Stimulated activated CD4-positive, alpha-beta T cell treated with anti-CD3 and anti-CD28 coated beads, Interleukin-4, amount 100 ng/mL, for 24 hours (primary cell): ENCODE measurements around the gene MLKL.

Experiments
- DNase-seq: peaks from one replicate; pipeline ENCODE4 v3.0.0-alpha.2; 2020

Gene MLKL

GRCh38 chr16:74641969-74642368 is 58.7 kb downstream of the MLKL start:
- no peak for DNase-seq

GRCh38 chr16:74637742-74638453 is 62.8 kb downstream of the MLKL start:
- no peak for DNase-seq

GRCh38 chr16:74635303-74635702 is 65.4 kb downstream of the MLKL start:
- DNase-seq, result no peak

- DNase-seq, result no peak
These were observed 67.0 kb downstream of the MLKL start for GRCh38 chr16:74633686-74634085.

- no peak for DNase-seq
These were observed 73.0 kb downstream of the MLKL start for GRCh38 chr16:74627506-74628220.

- no peak for DNase-seq
These were observed 73.8 kb downstream of the MLKL start for GRCh38 chr16:74626741-74627416.

GRCh38 chr16:74625500-74626350 is 74.9 kb downstream of the MLKL start:
- DNase-seq, result peak; percentile 19

GRCh38 chr16:74623839-74624235 is 76.8 kb downstream of the MLKL start:
- DNase-seq, result no peak

GRCh38 chr16:74623214-74623838 is 77.3 kb downstream of the MLKL start:
- DNase-seq, result no peak

- no peak for DNase-seq
These were observed 78.7 kb downstream of the MLKL start for GRCh38 chr16:74622005-74622404.
